ENCODE results near the gene MON1B. TPM values are rescaled to one million over a fixed set of nuclear protein-coding genes. Genes with fewer than 3 reads are reported as not detected.
A peak's percentile ranks its signal among the peaks of the same experiment; 100 is the strongest.

The MON1B gene
- total RNA-seq, 1 experiment from 2014 or later, result 48.0 TPM

DNA sequence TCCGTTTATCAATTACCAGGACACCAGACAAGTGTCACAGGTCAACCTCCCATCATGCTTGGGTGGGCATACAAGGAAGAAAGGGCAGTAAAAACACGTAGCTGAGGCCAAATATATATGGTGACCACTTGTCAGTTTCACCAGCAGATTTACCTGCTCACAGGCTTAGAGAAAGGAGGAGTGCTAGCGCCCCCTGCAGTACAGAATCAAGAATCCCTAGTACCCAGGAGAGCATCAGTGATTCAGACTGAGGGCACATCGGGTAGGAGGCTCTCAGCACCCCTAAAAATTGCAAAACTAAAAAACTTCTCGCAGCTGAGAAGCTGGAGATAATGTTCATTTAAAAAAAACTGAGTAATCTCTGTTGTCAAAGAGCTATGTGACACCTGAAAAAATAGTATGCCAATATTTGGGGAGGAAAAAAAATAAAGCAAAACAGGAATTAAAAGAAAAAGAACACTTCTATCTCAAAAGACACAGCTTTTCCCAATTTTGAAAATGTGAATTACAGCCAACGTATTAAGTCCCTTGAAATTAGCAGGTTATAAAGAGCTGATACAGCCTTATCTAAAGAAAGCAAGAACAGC is 21.2 kb upstream of the MON1B start:
- Histone ChIP-seq H3K18ac (ENCODE audit: insufficient read length, low read depth, low read length) (no peak overlapping the region), H3K23me2 (ENCODE audit: insufficient read length, low read depth, low read length, poor library complexity, severe bottlenecking) (no peaks in the 10 kb centered on the region), H2BK15ac (ENCODE audit: low read depth, low read length) (no peak overlapping the region), H2BK12ac (ENCODE audit: insufficient read length, low read depth, low read length) (no peak overlapping the region), H3K79me1 (ENCODE audit: insufficient read depth, low read depth, low read length, poor library complexity, severe bottlenecking) (no peaks in the 10 kb centered on the region), H3K27ac (ENCODE audit: insufficient read length, low read depth, low read length) (no peak overlapping the region), H2BK20ac (ENCODE audit: low read depth, low read length, poor library complexity, severe bottlenecking) (no peak overlapping the region), H3K27me3 (ENCODE audit: insufficient read depth, low read length) (no peaks in the 10 kb centered on the region), H3T11ph (ENCODE audit: low read length) (no peak overlapping the region), H3K23ac (ENCODE audit: insufficient read length, low read depth, low read length) (no peak overlapping the region), H3K4me1 (ENCODE audit: insufficient read depth, low read length) (no peaks in the 10 kb centered on the region), H4K91ac (ENCODE audit: insufficient read length, low read depth, low read length) (no peak overlapping the region), H3K9ac (ENCODE audit: extremely low read depth, insufficient read length, low read length) (no peak overlapping the region), H4K8ac (replicated peaks; ENCODE audit: insufficient read length, low read depth, low read length) (no peak overlapping the region), H3K9me3 (ENCODE audit: control insufficient read depth, low read depth, low read length) (no peaks in the 10 kb centered on the region), H4K20me1 (ENCODE audit: control insufficient read depth, insufficient read depth, insufficient read length) (no peaks in the 10 kb centered on the region), H2BK120ac (ENCODE audit: low read depth, low read length, poor library complexity, severe bottlenecking) (no peak overlapping the region), H3K79me2 (ENCODE audit: insufficient read depth, low read length) (no peaks in the 10 kb centered on the region), H3K4me2 (ENCODE audit: insufficient read depth, insufficient read length, low read length) (no peak overlapping the region), H3K4ac (ENCODE audit: low read depth, low read length) (no peak overlapping the region), H2AK5ac (ENCODE audit: insufficient read length, low read length) (no peak overlapping the region), H3K56ac (ENCODE audit: insufficient read length, low read depth, low read length) (no peak overlapping the region), H2AFZ (ENCODE audit: low read length) (no peak overlapping the region), H3K14ac (ENCODE audit: insufficient read depth, low read length) (no peak overlapping the region), H4K5ac (ENCODE audit: insufficient read length, low read depth, low read length) (no peak overlapping the region), H2BK5ac (ENCODE audit: insufficient read length, low read length) (no peak overlapping the region)
- DNase-seq, result peak; percentile 63
- TF ChIP-seq, protein P1, sequence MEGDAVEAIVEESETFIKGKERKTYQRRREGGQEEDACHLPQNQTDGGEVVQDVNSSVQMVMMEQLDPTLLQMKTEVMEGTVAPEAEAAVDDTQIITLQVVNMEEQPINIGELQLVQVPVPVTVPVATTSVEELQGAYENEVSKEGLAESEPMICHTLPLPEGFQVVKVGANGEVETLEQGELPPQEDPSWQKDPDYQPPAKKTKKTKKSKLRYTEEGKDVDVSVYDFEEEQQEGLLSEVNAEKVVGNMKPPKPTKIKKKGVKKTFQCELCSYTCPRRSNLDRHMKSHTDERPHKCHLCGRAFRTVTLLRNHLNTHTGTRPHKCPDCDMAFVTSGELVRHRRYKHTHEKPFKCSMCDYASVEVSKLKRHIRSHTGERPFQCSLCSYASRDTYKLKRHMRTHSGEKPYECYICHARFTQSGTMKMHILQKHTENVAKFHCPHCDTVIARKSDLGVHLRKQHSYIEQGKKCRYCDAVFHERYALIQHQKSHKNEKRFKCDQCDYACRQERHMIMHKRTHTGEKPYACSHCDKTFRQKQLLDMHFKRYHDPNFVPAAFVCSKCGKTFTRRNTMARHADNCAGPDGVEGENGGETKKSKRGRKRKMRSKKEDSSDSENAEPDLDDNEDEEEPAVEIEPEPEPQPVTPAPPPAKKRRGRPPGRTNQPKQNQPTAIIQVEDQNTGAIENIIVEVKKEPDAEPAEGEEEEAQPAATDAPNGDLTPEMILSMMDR (conservative IDR thresholded peaks at IDR 0.05), result peak; percentile 90
- Mint-ChIP-seq H3K9me3 (no peaks in the 10 kb centered on the region), H3K27ac (no peak overlapping the region; a peak in 1 of 7 replicates), H3K4me1 (no peaks in the 10 kb centered on the region), H3K36me3 (ENCODE audit: insufficient read depth in 1 of 3, low read depth in 3 of 3) (no peaks in the 10 kb centered on the region), H3K4me3 (no peak overlapping the region), H3K27me3 (ENCODE audit: low read depth) (no peaks in the 10 kb centered on the region; the same call in 1 of the 2 replicates)
- WGBS (ENCODE audit: extremely low coverage, insufficient read length, low lambda C conversion rate), result no CpG with 5 or more reads among the region's 6 CpGs

Measured in H9 (cell line).